Endodermal cell (in vitro differentiated cells): ENCODE measurements around the gene ARHGAP26. TPM values are rescaled to one million over a fixed set of nuclear protein-coding genes. Genes with fewer than 3 reads are reported as not detected.

Experiments used
- DNase-seq: peaks from one replicate; pipeline ENCODE4 v3.0.0-alpha.2; 2017
- H3K27ac ChIP-seq: 2 replicates; pipeline ENCODE4 v1.5.1; 2013; ENCODE audit warnings: mild to moderate bottlenecking, low read depth, low read length, moderate library complexity
- H3K27me3 ChIP-seq: 2 replicates; pipeline ENCODE4 v1.6.1; 2013; ENCODE audit warnings: mild to moderate bottlenecking, low read length, moderate library complexity; ENCODE audit not compliant: insufficient read depth, control insufficient read depth, poor library complexity, severe bottlenecking
- H3K36me3 ChIP-seq: 2 replicates; pipeline ENCODE4 v1.7.0; 2013; ENCODE audit warnings: mild to moderate bottlenecking, low read length, moderate library complexity; ENCODE audit not compliant: control insufficient read depth, insufficient read depth
- H3K4me1 ChIP-seq: one replicate; pipeline ENCODE4 v1.7.0; 2013; ENCODE audit warnings: low read length; ENCODE audit not compliant: control insufficient read depth, insufficient read depth
- H3K4me3 ChIP-seq: 2 replicates; pipeline ENCODE4 v1.5.1; 2013; ENCODE audit warnings: mild to moderate bottlenecking, low read length, moderate library complexity
- H3K9ac ChIP-seq: 2 replicates; pipeline ENCODE4 v1.6.1; 2013; ENCODE audit warnings: mild to moderate bottlenecking, low read length, moderate library complexity; ENCODE audit not compliant: poor library complexity, severe bottlenecking; ENCODE audit errors: extremely low read depth
- H3K9me3 ChIP-seq: 2 replicates; pipeline ENCODE4 v1.6.1; 2013; ENCODE audit warnings: mild to moderate bottlenecking, low read length, moderate library complexity; ENCODE audit not compliant: control insufficient read depth
- H3K27ac Mint-ChIP-seq: 2 replicates; pipeline ENCODE4 v1.8.0; 2020; ENCODE audit warnings: mixed read lengths
- H3K27me3 Mint-ChIP-seq: 2 replicates; pipeline ENCODE4 v1.8.0; 2021; ENCODE audit warnings: mild to moderate bottlenecking, mixed read lengths; ENCODE audit not compliant: insufficient read depth
- H3K36me3 Mint-ChIP-seq: 2 replicates; pipeline ENCODE4 v1.8.0; 2020; ENCODE audit warnings: low read depth, mixed read lengths
- H3K4me1 Mint-ChIP-seq: 2 replicates; pipeline ENCODE4 v1.8.0; 2020; ENCODE audit warnings: mixed read lengths
- H3K4me3 Mint-ChIP-seq: 2 replicates; pipeline ENCODE4 v1.8.0; 2020; ENCODE audit warnings: mild to moderate bottlenecking, moderate library complexity, mixed read lengths
- H3K9me3 Mint-ChIP-seq: 2 replicates; pipeline ENCODE4 v1.8.0; 2020; ENCODE audit warnings: mild to moderate bottlenecking, mixed read lengths
- WGBS, 2 experiments: methylation state at CpG; one replicate each; pipeline versions ENCODE4 v1.1.5 to v1.1.7; 2013; ENCODE audit warnings: missing lambda C conversion rate in 2 of 2, mixed read lengths in 1 of 2; ENCODE audit not compliant: insufficient coverage in 1 of 2, insufficient read length in 1 of 2; 5-methylcytosine and 5-hydroxymethylcytosine counted together
- total RNA-seq, 2 donors: library from RNA; stranded (reverse); fragmentation: NEBNext Ultra II Directional in 1 of 2; extraction: Animal tissue kit (Norgen Biotek cat#: 25700) in 1 of 2; gene quantifications; 2 replicates in 1 of 2; 3 replicates in 1 of 2; pipeline ENCODE4 v1.2.1, GENCODE V29; 2021
- TF ChIP-seq, protein P1 (sequence below): fragments of 200-600 bp; sonication (generic); conservative IDR thresholded peaks from 2 replicates; pipeline ENCODE4 v1.5.0; 2021; ENCODE audit warnings: antibody characterized with exemption, mild to moderate bottlenecking

Gene ARHGAP26
- total RNA-seq, 2 donors from 2014 or later = 49.2 to 60.5 TPM

DNA sequence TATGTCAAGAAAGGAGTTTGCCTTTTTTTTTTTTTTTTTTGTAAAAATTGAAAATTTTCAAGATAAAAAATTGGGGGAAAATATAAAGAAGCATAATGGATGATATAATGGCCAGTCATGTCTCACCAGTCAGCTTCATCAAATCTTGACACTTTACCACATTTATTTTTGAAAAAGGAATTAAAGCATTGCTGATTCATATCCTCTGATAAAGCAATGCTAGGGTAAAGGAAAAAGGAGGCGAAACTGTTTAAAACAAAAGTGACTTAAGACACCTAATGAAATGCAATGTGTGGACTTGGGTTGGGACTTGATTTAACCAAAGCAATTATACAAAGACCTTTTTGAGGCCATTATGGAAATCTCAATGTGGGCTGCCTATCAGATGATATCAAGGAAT, 208.5 kb downstream of the ARHGAP26 start:
- Mint-ChIP-seq H3K4me3 (no peak overlapping the region), H3K9me3 (no peaks in the 10 kb centered on the region), H3K4me1 (peaks cover 31% of the 10 kb centered on the region), H3K36me3 (peaks cover 5% of the 10 kb centered on the region), H3K27me3 (no peaks in the 10 kb centered on the region), H3K27ac (no peak overlapping the region)
- Histone ChIP-seq H3K27me3 (no peaks in the 10 kb centered on the region), H3K4me3 (no peak overlapping the region), H3K9ac (no peak overlapping the region), H3K4me1 (peaks cover 14% of the 10 kb centered on the region), H3K27ac (no peak overlapping the region), H3K36me3 (no peaks in the 10 kb centered on the region), H3K9me3 (no peaks in the 10 kb centered on the region)
- WGBS, 2 experiments = 83 to 92% methylated on average over 1 of the region's 1 CpG
- DNase-seq = no peak
- TF ChIP-seq, protein P1, sequence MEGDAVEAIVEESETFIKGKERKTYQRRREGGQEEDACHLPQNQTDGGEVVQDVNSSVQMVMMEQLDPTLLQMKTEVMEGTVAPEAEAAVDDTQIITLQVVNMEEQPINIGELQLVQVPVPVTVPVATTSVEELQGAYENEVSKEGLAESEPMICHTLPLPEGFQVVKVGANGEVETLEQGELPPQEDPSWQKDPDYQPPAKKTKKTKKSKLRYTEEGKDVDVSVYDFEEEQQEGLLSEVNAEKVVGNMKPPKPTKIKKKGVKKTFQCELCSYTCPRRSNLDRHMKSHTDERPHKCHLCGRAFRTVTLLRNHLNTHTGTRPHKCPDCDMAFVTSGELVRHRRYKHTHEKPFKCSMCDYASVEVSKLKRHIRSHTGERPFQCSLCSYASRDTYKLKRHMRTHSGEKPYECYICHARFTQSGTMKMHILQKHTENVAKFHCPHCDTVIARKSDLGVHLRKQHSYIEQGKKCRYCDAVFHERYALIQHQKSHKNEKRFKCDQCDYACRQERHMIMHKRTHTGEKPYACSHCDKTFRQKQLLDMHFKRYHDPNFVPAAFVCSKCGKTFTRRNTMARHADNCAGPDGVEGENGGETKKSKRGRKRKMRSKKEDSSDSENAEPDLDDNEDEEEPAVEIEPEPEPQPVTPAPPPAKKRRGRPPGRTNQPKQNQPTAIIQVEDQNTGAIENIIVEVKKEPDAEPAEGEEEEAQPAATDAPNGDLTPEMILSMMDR = no peak

DNA sequence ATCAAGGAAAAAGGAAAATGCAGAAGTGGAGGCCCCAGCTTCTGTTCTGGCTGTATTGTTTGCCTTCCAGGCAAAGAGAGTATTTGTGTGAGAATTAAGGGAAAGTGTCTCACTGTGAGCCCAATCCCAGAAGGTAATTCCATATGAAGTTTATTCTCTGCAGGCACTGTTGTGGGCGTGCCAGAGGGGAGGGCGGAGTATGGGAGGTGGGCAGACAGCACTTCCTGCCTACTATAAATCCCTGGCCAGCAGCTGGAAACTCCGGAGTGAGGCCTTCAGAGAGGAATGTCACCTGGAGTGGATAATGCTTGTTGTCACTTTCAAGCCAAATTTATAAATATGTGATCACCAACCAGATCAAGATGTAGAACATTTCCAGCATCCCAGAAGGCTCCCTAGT, 209.5 kb downstream of the ARHGAP26 start:
- Mint-ChIP-seq H3K4me3 (no peak overlapping the region), H3K36me3 (peaks cover 5% of the 10 kb centered on the region), H3K27ac (no peak overlapping the region), H3K9me3 (no peaks in the 10 kb centered on the region), H3K4me1 (peaks cover 31% of the 10 kb centered on the region), H3K27me3 (no peaks in the 10 kb centered on the region)
- no peak overlapping the region for H3K9ac ChIP-seq
- no peaks in the 10 kb centered on the region for H3K36me3 ChIP-seq
- TF ChIP-seq, protein P1 = no peak
- no peaks in the 10 kb centered on the region for H3K9me3 ChIP-seq
- 89 to 100% methylated on average over 1 to 3 of the region's 3 CpGs for WGBS, 2 experiments
- no peak overlapping the region for H3K4me3 ChIP-seq
- no peaks in the 10 kb centered on the region for H3K27me3 ChIP-seq
- H3K27ac ChIP-seq = no peak overlapping the region
- H3K4me1 ChIP-seq = peaks cover 14% of the 10 kb centered on the region
- peak; percentile 55 for DNase-seq

DNA sequence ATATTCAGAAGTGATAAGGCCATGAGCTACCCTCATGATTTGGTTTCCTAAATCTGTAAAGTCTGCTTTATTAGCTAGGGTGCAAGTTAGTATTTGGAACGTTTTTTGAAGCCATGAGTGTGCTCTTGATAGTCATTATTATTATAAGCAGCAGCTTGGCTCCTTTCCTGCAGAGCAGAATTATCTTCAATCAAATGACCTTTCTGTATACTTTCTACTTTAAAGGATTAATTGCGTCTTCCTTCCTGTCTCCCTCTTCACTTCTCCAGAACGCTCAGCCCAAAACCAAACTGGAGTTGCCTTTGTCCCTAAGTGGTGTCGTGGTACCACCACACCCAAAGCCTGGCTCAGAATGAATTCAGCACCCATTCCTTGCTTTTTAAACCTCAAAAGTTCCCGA, 211.3 kb downstream of the ARHGAP26 start:
- no peaks in the 10 kb centered on the region for H3K27me3 ChIP-seq
- no peak overlapping the region for H3K27ac ChIP-seq
- peaks cover 3% of the 10 kb centered on the region for H3K9me3 Mint-ChIP-seq
- TF ChIP-seq, protein P1 = no peak
- peaks cover 31% of the 10 kb centered on the region for H3K4me1 Mint-ChIP-seq
- no peak overlapping the region for H3K27ac Mint-ChIP-seq
- H3K4me3 ChIP-seq = no peak overlapping the region
- H3K9me3 ChIP-seq = no peaks in the 10 kb centered on the region
- H3K9ac ChIP-seq = no peak overlapping the region
- H3K27me3 Mint-ChIP-seq = no peaks in the 10 kb centered on the region
- 86 to 96% methylated on average over 4 to 5 of the region's 5 CpGs for WGBS, 2 experiments
- no peak overlapping the region for H3K4me3 Mint-ChIP-seq
- H3K36me3 ChIP-seq = no peaks in the 10 kb centered on the region
- peaks cover 8% of the 10 kb centered on the region for H3K36me3 Mint-ChIP-seq
- no peak for DNase-seq
- H3K4me1 ChIP-seq = peaks cover 14% of the 10 kb centered on the region
